HG03521 (cell line): Measurements from ENCODE around the gene UGT2B7.
"Not testable (repeated sequence)": the region's sequence is repeated elsewhere in the genome, so short reads cannot be mapped to it uniquely, and the experiment has no call there.

Source experiments
- ATAC-seq: cut with Tn5 transposase; IDR thresholded peaks from one replicate; pipeline ENCODE4 v1.9.1; 2021; ENCODE audit warnings: mild to moderate bottlenecking, moderate library complexity; ENCODE audit not compliant: unreplicated experiment

Gene UGT2B7

GRCh38 chr4:69096111-69096656 lies at the start of gene UGT2B7:
Gene UGT2B7, plus strand, starts transcription at chr4:69096474. Its CDS starts 47 bp downstream, at chr4:69096521.
- ATAC-seq = no peak

- no peak for ATAC-seq
These were observed 46.4 kb upstream of the UGT2B7 start for GRCh38 chr4:69049860-69050259.

GRCh38 chr4:69050853-69051575 lies 45.3 kb upstream of the UGT2B7 start:
- not testable (repeated sequence) for ATAC-seq

- no peak for ATAC-seq
These were observed 44.7 kb upstream of the UGT2B7 start for GRCh38 chr4:69051576-69051943.

GRCh38 chr4:69053309-69053885 lies 42.9 kb upstream of the UGT2B7 start:
- ATAC-seq = not testable (repeated sequence)

GRCh38 chr4:69054033-69054432 lies 42.2 kb upstream of the UGT2B7 start:
- not testable (repeated sequence) for ATAC-seq

GRCh38 chr4:69054578-69055200 lies 41.6 kb upstream of the UGT2B7 start:
- no peak for ATAC-seq

GRCh38 chr4:69056150-69056549 lies 40.1 kb upstream of the UGT2B7 start:
- no peak for ATAC-seq

GRCh38 chr4:69056921-69057550 lies 39.2 kb upstream of the UGT2B7 start:
- no peak for ATAC-seq

- ATAC-seq = no peak
These were observed 38.5 kb upstream of the UGT2B7 start for GRCh38 chr4:69057620-69058409.

GRCh38 chr4:69058410-69059059 lies 37.7 kb upstream of the UGT2B7 start:
- ATAC-seq = no peak

- no peak for ATAC-seq
These were observed 35.5 kb upstream of the UGT2B7 start for GRCh38 chr4:69060651-69061308.

GRCh38 chr4:69064391-69064790 lies 31.9 kb upstream of the UGT2B7 start:
- ATAC-seq = no peak

- ATAC-seq = no peak
These were observed 29.3 kb upstream of the UGT2B7 start for GRCh38 chr4:69066945-69067344.

GRCh38 chr4:69069085-69069484 lies 27.2 kb upstream of the UGT2B7 start:
- no peak for ATAC-seq

GRCh38 chr4:69070590-69070989 lies 25.7 kb upstream of the UGT2B7 start:
- no peak for ATAC-seq

- no peak for ATAC-seq
These were observed 25.0 kb upstream of the UGT2B7 start for GRCh38 chr4:69071286-69071685.

GRCh38 chr4:69073375-69073774 lies 22.9 kb upstream of the UGT2B7 start:
- ATAC-seq = no peak

GRCh38 chr4:69075061-69075792 lies 21.0 kb upstream of the UGT2B7 start:
- ATAC-seq = no peak
